Measurements from ENCODE around the gene LRRC47. TPM values are rescaled to one million over a fixed set of nuclear protein-coding genes. Genes with fewer than 3 reads are reported as not detected.

Gene LRRC47
- total and polyA plus RNA-seq, 2 of the 13 experiments (the other 11 are each of a cell fraction or from before 2014, with no cell fraction given) = 18.3 to 52.5 TPM

DNA sequence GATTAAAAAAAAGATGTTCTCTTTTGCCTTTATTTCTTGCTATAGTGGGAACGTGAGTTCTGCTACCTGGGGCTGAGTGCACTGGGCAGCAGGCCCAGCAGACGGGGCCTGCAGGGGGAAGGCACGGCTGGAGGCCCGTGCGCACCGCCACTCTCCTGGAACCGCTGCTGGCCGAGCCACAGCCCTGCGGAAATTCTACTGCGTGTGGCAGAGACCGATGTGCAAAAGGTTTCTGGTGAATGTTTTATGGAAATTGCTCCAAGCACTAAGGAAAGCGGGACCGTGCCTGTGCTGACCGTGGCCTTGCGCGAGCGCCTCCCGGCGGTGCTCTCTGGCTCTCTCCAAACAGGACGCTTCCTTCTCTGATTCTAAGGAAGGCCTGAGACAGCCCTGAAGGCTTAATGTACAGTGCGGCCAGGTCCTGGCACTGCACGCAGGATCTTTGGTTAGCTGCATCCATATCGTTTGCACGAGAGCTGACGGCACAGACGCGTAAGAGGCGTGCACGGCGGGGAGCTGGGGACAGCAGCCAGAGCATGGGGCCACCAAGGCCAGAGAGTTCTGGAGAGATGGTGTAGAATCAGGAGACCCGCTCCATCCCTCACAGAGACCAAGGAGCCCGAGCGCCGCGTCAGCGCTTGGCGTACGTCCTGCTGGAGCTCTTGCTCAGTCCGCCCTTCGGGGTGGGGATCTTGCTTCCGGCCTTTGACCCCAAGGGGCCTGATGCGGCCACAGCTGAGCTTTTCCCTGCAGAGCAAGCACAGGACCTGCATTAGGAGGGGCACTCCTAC lies 18.7 kb upstream of the LRRC47 start:
- Histone ChIP-seq H3K36me3 (replicated peaks in 1 of 2; ENCODE audit: control insufficient read depth in 1 of 2, insufficient read depth in 2 of 2, low read length in 2 of 2) (peaks cover 1 to 7% of the 10 kb centered on the region in 2 experiments; a peak in 2 of 5 replicates), H3K4me2 (ENCODE audit: low read depth, low read length) (no peak overlapping the region), H3K27me3 (ENCODE audit: control insufficient read depth in 1 of 2, insufficient read depth in 2 of 2, low read length in 2 of 2) (no peaks in the 10 kb centered on the region), H3K9ac (ENCODE audit: insufficient read depth, low read depth, low read length) (no peak overlapping the region), H3K4me1 (ENCODE audit: insufficient read depth, low read length) (peaks cover 13% of the 10 kb centered on the region), H3K79me2 (ENCODE audit: insufficient read depth, low read length) (no peaks in the 10 kb centered on the region), H3K27ac (ENCODE audit: extremely low read length, insufficient read depth, low read length) (no peak overlapping the region), H4K20me1 (ENCODE audit: insufficient read depth, low read length) (no peaks in the 10 kb centered on the region), H3K9me3 (ENCODE audit: low read length) (no peaks in the 10 kb centered on the region), H3K4me3 (replicated peaks in 1 of 3; ENCODE audit: insufficient read depth in 1 of 3, low read depth in 2 of 3, low read length in 3 of 3) (no peak overlapping the region), H2AFZ (ENCODE audit: low read length) (no peak overlapping the region)
- ChIA-PET POLR2A (no interaction called here), CTCF (ENCODE audit: low intra/inter-chr PET ratio, low total read pairs) (no interaction called here)
- BruUV-seq (replicated peaks) = no TSS peak
- no peak for FAIRE-seq
- DNase-seq (ENCODE audit: low spot score) = no peak
- WGBS (ENCODE audit: low lambda C conversion rate) = 92% methylated on average over 41 of the region's 42 CpGs
- intact Hi-C loops (cut with micrococcal nuclease; ENCODE audit: unreplicated experiment) = no loop called here
- ATAC-seq = no peak
- in situ Hi-C loops (cut with HindIII; ENCODE audit: extremely low pct_ligation_motif_present, low pct_unique_long_range_greater_than_20kb) = no loop called here
- TF ChIP-seq, protein P1, sequence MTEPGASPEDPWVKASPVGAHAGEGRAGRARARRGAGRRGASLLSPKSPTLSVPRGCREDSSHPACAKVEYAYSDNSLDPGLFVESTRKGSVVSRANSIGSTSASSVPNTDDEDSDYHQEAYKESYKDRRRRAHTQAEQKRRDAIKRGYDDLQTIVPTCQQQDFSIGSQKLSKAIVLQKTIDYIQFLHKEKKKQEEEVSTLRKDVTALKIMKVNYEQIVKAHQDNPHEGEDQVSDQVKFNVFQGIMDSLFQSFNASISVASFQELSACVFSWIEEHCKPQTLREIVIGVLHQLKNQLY (CRISPR knock-in tag; IDR thresholded peaks at IDR 0.05) = no peak
- TF ChIP-seq, protein P2, sequence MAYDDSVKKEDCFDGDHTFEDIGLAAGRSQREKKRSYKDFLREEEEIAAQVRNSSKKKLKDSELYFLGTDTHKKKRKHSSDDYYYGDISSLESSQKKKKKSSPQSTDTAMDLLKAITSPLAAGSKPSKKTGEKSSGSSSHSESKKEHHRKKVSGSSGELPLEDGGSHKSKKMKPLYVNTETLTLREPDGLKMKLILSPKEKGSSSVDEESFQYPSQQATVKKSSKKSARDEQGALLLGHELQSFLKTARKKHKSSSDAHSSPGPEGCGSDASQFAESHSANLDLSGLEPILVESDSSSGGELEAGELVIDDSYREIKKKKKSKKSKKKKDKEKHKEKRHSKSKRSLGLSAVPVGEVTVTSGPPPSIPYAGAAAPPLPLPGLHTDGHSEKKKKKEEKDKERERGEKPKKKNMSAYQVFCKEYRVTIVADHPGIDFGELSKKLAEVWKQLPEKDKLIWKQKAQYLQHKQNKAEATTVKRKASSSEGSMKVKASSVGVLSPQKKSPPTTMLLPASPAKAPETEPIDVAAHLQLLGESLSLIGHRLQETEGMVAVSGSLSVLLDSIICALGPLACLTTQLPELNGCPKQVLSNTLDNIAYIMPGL (CRISPR knock-in tag; IDR thresholded peaks at IDR 0.05; ENCODE audit: borderline replicate concordance in 1 of 2, low read depth in 1 of 2) = no peak

DNA sequence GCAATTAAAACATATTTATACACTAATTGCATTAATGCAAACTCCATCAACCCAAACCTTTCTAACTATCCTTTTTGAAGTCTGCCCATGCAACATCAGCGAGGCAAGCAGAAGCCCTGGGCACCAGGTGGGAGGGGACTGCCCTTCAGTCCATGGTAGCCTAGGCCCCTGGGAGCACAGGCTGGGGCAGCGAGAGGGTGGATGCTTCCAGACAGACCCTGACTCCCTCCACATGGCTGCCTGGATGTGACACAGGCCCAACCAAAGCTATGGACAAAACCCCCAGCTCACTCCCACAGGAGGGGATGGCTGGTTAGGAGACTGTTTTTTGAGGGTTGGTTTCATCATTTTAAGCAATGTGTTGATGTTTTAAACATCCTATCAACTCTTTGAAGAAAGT lies 17.8 kb upstream of the LRRC47 start:
- Histone ChIP-seq H3K27me3 (ENCODE audit: control insufficient read depth in 1 of 2, insufficient read depth in 2 of 2, low read length in 2 of 2) (no peaks in the 10 kb centered on the region), H3K9ac (ENCODE audit: insufficient read depth, low read depth, low read length) (no peak overlapping the region), H3K9me3 (ENCODE audit: low read length) (no peaks in the 10 kb centered on the region), H3K4me2 (ENCODE audit: low read depth, low read length) (no peak overlapping the region), H3K79me2 (ENCODE audit: insufficient read depth, low read length) (no peaks in the 10 kb centered on the region), H4K20me1 (ENCODE audit: insufficient read depth, low read length) (no peaks in the 10 kb centered on the region), H2AFZ (ENCODE audit: low read length) (no peak overlapping the region), H3K36me3 (replicated peaks in 1 of 2; ENCODE audit: control insufficient read depth in 1 of 2, insufficient read depth in 2 of 2, low read length in 2 of 2) (peaks cover 1 to 4% of the 10 kb centered on the region in 2 experiments; a peak in 2 of 5 replicates), H3K4me1 (ENCODE audit: insufficient read depth, low read length) (peaks cover 22% of the 10 kb centered on the region), H3K27ac (ENCODE audit: extremely low read length, insufficient read depth, low read length) (no peak overlapping the region), H3K4me3 (replicated peaks in 1 of 3; ENCODE audit: insufficient read depth in 1 of 3, low read depth in 2 of 3, low read length in 3 of 3) (no peak overlapping the region)
- ATAC-seq = no peak
- ChIA-PET POLR2A (no interaction called here), CTCF (ENCODE audit: low intra/inter-chr PET ratio, low total read pairs) (no interaction called here)
- no peak for FAIRE-seq
- WGBS (ENCODE audit: low lambda C conversion rate) = 95% methylated on average over 2 of the region's 2 CpGs
- BruUV-seq (replicated peaks) = TSS peak; percentile 53
- no peak for DNase-seq (ENCODE audit: low spot score)
- in situ Hi-C loops (cut with HindIII; ENCODE audit: extremely low pct_ligation_motif_present, low pct_unique_long_range_greater_than_20kb) = no loop called here
- intact Hi-C loops (cut with micrococcal nuclease; ENCODE audit: unreplicated experiment) = no loop called here
- TF ChIP-seq HES4 (CRISPR knock-in tag; IDR thresholded peaks at IDR 0.05; ENCODE audit: borderline replicate concordance) = no peak
- TF ChIP-seq ZNF225 (CRISPR knock-in tag; IDR thresholded peaks at IDR 0.05) = no peak
- no peak for TF ChIP-seq ELF1 (CRISPR knock-in tag; IDR thresholded peaks at IDR 0.05)
- TF ChIP-seq AHR (CRISPR knock-in tag; IDR thresholded peaks at IDR 0.05) = no peak
- TF ChIP-seq TCF7 (IDR thresholded peaks at IDR 0.05; ENCODE audit: low read depth) = no peak
- no peak for TF ChIP-seq ZKSCAN8 (CRISPR knock-in tag; IDR thresholded peaks at IDR 0.05; ENCODE audit: borderline replicate concordance)
- TF ChIP-seq SETDB1 (CRISPR knock-in tag; IDR thresholded peaks at IDR 0.05; ENCODE audit: borderline replicate concordance) = no peak
- no peak for TF ChIP-seq ZNF382 (CRISPR knock-in tag; IDR thresholded peaks at IDR 0.05; ENCODE audit: borderline replicate concordance)
- TF ChIP-seq, protein P3, sequence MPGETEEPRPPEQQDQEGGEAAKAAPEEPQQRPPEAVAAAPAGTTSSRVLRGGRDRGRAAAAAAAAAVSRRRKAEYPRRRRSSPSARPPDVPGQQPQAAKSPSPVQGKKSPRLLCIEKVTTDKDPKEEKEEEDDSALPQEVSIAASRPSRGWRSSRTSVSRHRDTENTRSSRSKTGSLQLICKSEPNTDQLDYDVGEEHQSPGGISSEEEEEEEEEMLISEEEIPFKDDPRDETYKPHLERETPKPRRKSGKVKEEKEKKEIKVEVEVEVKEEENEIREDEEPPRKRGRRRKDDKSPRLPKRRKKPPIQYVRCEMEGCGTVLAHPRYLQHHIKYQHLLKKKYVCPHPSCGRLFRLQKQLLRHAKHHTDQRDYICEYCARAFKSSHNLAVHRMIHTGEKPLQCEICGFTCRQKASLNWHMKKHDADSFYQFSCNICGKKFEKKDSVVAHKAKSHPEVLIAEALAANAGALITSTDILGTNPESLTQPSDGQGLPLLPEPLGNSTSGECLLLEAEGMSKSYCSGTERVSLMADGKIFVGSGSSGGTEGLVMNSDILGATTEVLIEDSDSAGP (CRISPR knock-in tag; IDR thresholded peaks at IDR 0.05; ENCODE audit: borderline replicate concordance) = no peak
- TF ChIP-seq KDM4B (CRISPR knock-in tag; IDR thresholded peaks at IDR 0.05) = no peak
- no peak for TF ChIP-seq CREM (IDR thresholded peaks at IDR 0.05)
- no peak for TF ChIP-seq CREM (CRISPR knock-in tag; IDR thresholded peaks at IDR 0.05)
